NT2/D1 (cell line): ENCODE results near the gene TMEM269.

Experiments used
- DNase-seq: peaks from one replicate; pipeline ENCODE4 v3.0.0-alpha.2; 2011; ENCODE audit warnings: low read depth, low spot score
- H3K27me3 ChIP-seq: 2 replicates; pipeline ENCODE4 v1.6.0; 2011; ENCODE audit warnings: mild to moderate bottlenecking; ENCODE audit not compliant: insufficient read length, insufficient read depth
- H3K36me3 ChIP-seq: 2 replicates; pipeline ENCODE4 v1.6.1; 2011; ENCODE audit warnings: mild to moderate bottlenecking, low read length, mixed read lengths; ENCODE audit not compliant: insufficient read depth, insufficient read length
- H3K4me1 ChIP-seq: 2 replicates; pipeline ENCODE4 v1.5.1; 2011; ENCODE audit not compliant: insufficient read depth, insufficient read length
- H3K4me3 ChIP-seq: 2 replicates; pipeline ENCODE4 v1.5.1; 2011; ENCODE audit warnings: low read depth; ENCODE audit not compliant: insufficient read length
- H3K9ac ChIP-seq: 2 replicates; pipeline ENCODE4 v1.6.0; 2011; ENCODE audit warnings: low read depth; ENCODE audit not compliant: insufficient read length
- H3K9me3 ChIP-seq: 2 replicates; pipeline ENCODE4 v1.5.1; 2011; ENCODE audit warnings: mild to moderate bottlenecking, low read length; ENCODE audit not compliant: insufficient read depth
- SUZ12 ChIP-seq: IDR thresholded peaks from 2 replicates; pipeline ENCODE4 v1.6.1; 2011; ENCODE audit not compliant: insufficient read length, insufficient read depth; ENCODE audit errors: extremely low read depth
- YY1 ChIP-seq: IDR thresholded peaks from 2 replicates; pipeline ENCODE4 v1.6.1; 2011; ENCODE audit not compliant: insufficient read length, insufficient read depth
- ZNF274 ChIP-seq: IDR thresholded peaks from 2 replicates; pipeline ENCODE4 v1.6.1; 2011; ENCODE audit warnings: mild to moderate bottlenecking, low read depth, low read length

TMEM269 gene

DNA sequence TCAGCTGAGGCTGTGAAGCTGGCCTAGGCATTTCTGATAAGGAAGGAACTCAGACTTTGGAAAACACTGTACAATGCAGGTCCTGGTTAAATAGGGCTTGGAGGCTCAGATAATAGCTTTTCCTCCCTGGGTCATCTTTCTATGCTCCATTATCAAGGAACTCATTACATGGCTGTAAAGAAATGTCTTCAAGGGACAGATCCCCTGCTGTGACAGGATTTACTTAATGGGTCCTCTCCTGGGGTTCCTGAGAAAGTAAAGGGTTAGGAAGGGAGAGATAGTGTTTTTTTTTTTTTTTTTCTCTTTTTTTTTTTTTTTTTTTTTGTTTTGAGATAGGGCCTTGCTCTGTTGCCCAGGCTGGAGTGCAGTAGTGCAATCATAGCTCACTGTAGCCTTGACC is 46.5 kb downstream of the TMEM269 start:
- Histone ChIP-seq H3K4me1 (peaks cover 3% of the 10 kb centered on the region), H3K27me3 (no peaks in the 10 kb centered on the region), H3K36me3 (no peaks in the 10 kb centered on the region), H3K9me3 (no peaks in the 10 kb centered on the region), H3K9ac (no peak overlapping the region), H3K4me3 (no peak overlapping the region)
- no peak for TF ChIP-seq ZNF274
- TF ChIP-seq YY1: no peak
- TF ChIP-seq SUZ12: no peak
- DNase-seq: no peak

- H3K9ac ChIP-seq: no peak overlapping the region
- H3K4me3 ChIP-seq: no peak overlapping the region
- TF ChIP-seq SUZ12 (no peak), ZNF274 (no peak), YY1 (no peak)
- no peak for DNase-seq
- H3K27me3 ChIP-seq: no peaks in the 10 kb centered on the region
- peaks cover 3% of the 10 kb centered on the region for H3K4me1 ChIP-seq
- H3K36me3 ChIP-seq: no peaks in the 10 kb centered on the region
- H3K9me3 ChIP-seq: no peaks in the 10 kb centered on the region
These were observed 48.0 kb downstream of the TMEM269 start for GRCh38 chr1:42832641-42833240.

DNA sequence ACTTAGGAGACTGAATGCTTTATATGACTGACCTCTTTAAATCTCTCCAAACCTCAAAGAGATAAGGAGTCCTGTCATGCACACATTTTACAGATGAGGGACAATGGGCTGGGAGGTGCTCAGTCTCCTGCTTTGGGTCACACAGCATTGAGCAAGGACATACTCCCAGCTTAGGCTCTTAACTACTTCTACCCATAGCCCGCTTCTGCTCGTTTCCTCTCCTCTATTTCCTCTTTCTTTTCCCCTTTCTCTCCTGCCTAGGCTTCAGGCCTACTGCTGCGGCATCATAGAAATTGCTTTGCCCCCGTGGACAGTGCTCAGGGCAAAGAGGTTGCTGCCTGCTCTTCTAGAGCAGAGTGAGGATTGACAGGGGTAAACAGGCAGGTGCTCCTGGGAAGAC is 49.2 kb downstream of the TMEM269 start:
- Histone ChIP-seq H3K27me3 (no peaks in the 10 kb centered on the region), H3K9me3 (no peaks in the 10 kb centered on the region), H3K9ac (no peak overlapping the region), H3K4me3 (no peak overlapping the region), H3K4me1 (peaks cover 3% of the 10 kb centered on the region), H3K36me3 (no peaks in the 10 kb centered on the region)
- TF ChIP-seq ZNF274 (no peak), YY1 (no peak), SUZ12 (no peak)
- DNase-seq: no peak

GRCh38 chr1:42834803-42835202 is 50.0 kb downstream of the TMEM269 start:
- peaks cover 3% of the 10 kb centered on the region for H3K4me1 ChIP-seq
- no peak for DNase-seq
- H3K9me3 ChIP-seq: no peaks in the 10 kb centered on the region
- H3K9ac ChIP-seq: no peak overlapping the region
- no peaks in the 10 kb centered on the region for H3K36me3 ChIP-seq
- H3K4me3 ChIP-seq: no peak overlapping the region
- TF ChIP-seq ZNF274: no peak
- no peak for TF ChIP-seq YY1
- no peak for TF ChIP-seq SUZ12
- no peaks in the 10 kb centered on the region for H3K27me3 ChIP-seq

GRCh38 chr1:42835422-42835821 is 50.6 kb downstream of the TMEM269 start:
- TF ChIP-seq ZNF274 (no peak), YY1 (no peak), SUZ12 (no peak)
- no peak overlapping the region for H3K9ac ChIP-seq
- H3K9me3 ChIP-seq: no peaks in the 10 kb centered on the region
- H3K4me1 ChIP-seq: peaks cover 3% of the 10 kb centered on the region
- H3K36me3 ChIP-seq: no peaks in the 10 kb centered on the region
- no peak for DNase-seq
- H3K4me3 ChIP-seq: no peak overlapping the region
- H3K27me3 ChIP-seq: no peaks in the 10 kb centered on the region

DNA sequence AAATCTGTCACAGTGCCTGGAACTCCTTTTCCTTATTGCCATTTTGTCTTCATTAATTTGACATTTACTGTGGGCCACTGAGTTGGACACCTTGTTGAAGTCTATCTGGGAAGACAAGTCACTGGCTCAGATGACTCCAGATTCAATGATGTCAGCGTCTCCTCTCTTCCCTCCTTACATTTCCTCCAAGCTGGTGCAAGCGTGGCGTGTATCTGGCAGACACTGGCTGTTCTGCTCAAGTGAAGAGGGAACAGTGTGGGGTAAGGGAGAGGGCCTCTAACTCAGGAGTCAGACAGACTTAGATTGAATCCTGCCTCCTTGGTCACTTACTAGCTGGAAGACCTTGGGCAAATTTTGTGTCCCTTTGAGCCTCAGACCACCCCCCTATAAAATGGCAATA is 52.9 kb downstream of the TMEM269 start:
- Histone ChIP-seq H3K4me3 (no peak overlapping the region), H3K9me3 (no peaks in the 10 kb centered on the region), H3K9ac (no peak overlapping the region), H3K36me3 (peaks cover 11% of the 10 kb centered on the region), H3K4me1 (peaks cover 3% of the 10 kb centered on the region), H3K27me3 (no peaks in the 10 kb centered on the region)
- no peak for DNase-seq
- TF ChIP-seq ZNF274 (no peak), YY1 (no peak), SUZ12 (no peak)

DNA sequence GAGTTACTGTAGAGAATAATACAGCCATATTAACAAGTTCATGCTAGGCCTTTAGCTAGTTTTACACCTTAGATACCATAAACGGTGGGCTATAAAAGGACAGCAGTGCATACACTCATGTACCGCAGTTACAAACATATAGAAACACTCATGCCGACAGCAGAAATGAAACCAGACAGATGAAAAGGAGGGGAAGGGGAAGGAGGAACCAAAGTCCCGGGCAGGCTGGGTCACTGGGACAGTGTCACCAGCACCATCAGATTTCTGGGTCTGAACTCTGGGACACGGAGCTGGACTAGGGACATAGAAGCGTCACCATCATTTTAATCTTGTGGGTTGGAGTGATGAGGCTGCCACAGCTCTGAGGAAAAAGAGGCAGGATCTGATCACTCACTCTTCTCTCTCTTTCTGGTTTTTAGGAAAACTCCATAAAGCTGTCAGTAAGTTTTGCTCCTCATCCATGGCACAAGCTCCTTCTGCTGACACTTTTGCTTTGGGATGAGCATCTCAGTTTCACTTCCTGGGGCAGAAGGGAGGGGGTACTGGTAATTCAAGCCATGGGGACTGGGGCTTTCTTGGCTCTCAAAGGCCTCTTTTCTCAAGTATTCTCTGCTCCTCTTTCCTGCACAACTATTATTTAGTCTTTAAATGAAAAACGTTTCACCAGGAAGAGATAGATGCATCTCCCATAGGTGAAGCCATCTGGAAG is 53.8 kb downstream of the TMEM269 start:
- DNase-seq: no peak
- Histone ChIP-seq H3K27me3 (no peaks in the 10 kb centered on the region), H3K4me3 (no peak overlapping the region), H3K4me1 (peaks cover 3% of the 10 kb centered on the region), H3K36me3 (peaks cover 17% of the 10 kb centered on the region), H3K9me3 (no peaks in the 10 kb centered on the region), H3K9ac (no peak overlapping the region)
- TF ChIP-seq ZNF274 (no peak), YY1 (no peak), SUZ12 (no peak)
